Measurements from ENCODE around the gene MAP4K3.

Gene MAP4K3

DNA sequence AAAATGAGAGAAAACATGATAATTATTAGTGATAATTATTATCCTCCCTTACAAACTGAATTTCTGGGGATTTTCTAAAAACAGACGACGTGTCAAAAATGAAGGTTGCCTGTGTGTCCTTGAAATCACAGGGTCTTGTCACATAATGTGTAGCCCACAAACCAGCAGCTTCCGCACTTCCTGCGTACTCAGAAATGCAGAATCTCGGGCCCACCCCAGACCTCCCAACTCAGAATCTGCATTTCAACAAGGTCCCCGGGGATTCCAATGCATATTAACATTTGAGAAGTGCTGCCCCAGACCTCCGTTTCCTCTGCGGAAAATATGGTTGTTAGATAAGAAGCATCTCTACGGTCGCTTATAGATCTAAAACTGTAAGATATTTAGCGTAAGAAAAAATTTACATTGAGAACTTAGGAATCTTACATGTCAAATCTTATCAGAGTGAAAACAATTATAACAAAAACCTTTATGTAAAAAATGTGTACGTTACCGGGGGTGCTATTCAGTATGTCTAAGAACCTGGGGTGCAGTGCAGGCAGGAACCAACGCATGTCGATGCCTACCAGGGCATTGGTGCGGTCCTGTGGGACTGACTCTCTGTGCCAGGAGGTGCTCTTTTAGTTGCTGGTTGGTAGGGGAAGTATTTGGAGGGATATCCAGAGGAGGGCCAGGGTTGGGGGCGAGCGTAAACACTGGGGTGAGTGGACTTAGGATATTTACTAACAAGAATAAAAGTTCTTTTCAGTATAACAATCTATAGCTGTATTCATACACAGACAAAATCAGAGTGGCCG lies 208.5 kb downstream of the MAP4K3 start:
- no peak for ATAC-seq
- TF ChIP-seq GLIS3 (CRISPR knock-in tag; IDR thresholded peaks at IDR 0.05) (no peak), ESRRG (CRISPR knock-in tag; IDR thresholded peaks at IDR 0.05) (no peak), CSDC2 (CRISPR knock-in tag; IDR thresholded peaks at IDR 0.05) (no peak), ARNTL (CRISPR knock-in tag; IDR thresholded peaks at IDR 0.05; ENCODE audit: borderline replicate concordance, low read depth) (no peak), ZNF8 (CRISPR knock-in tag; IDR thresholded peaks at IDR 0.05) (no peak), ZNF70 (CRISPR knock-in tag; IDR thresholded peaks at IDR 0.05) (no peak), TCF4 (CRISPR knock-in tag; IDR thresholded peaks at IDR 0.05; ENCODE audit: borderline replicate concordance) (no peak), RARB (CRISPR knock-in tag; IDR thresholded peaks at IDR 0.05) (no peak), SNAI2 (CRISPR knock-in tag; IDR thresholded peaks at IDR 0.05) (no peak), TOX (CRISPR knock-in tag; IDR thresholded peaks at IDR 0.05; ENCODE audit: borderline replicate concordance) (no peak), ZNF565 (CRISPR knock-in tag; conservative IDR thresholded peaks at IDR 0.05; ENCODE audit: low read depth) (no peak), PPARA (CRISPR knock-in tag; IDR thresholded peaks at IDR 0.05; ENCODE audit: borderline replicate concordance) (no peak)
- TF ChIP-seq, protein P1, sequence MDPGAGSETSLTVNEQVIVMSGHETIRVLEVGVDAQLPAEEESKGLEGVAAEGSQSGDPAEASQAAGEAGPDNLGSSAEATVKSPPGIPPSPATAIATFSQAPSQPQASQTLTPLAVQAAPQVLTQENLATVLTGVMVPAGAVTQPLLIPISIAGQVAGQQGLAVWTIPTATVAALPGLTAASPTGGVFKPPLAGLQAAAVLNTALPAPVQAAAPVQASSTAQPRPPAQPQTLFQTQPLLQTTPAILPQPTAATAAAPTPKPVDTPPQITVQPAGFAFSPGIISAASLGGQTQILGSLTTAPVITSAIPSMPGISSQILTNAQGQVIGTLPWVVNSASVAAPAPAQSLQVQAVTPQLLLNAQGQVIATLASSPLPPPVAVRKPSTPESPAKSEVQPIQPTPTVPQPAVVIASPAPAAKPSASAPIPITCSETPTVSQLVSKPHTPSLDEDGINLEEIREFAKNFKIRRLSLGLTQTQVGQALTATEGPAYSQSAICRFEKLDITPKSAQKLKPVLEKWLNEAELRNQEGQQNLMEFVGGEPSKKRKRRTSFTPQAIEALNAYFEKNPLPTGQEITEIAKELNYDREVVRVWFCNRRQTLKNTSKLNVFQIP (CRISPR knock-in tag; IDR thresholded peaks at IDR 0.05; ENCODE audit: borderline replicate concordance, low read depth), result no peak
- TF ChIP-seq, protein P2, sequence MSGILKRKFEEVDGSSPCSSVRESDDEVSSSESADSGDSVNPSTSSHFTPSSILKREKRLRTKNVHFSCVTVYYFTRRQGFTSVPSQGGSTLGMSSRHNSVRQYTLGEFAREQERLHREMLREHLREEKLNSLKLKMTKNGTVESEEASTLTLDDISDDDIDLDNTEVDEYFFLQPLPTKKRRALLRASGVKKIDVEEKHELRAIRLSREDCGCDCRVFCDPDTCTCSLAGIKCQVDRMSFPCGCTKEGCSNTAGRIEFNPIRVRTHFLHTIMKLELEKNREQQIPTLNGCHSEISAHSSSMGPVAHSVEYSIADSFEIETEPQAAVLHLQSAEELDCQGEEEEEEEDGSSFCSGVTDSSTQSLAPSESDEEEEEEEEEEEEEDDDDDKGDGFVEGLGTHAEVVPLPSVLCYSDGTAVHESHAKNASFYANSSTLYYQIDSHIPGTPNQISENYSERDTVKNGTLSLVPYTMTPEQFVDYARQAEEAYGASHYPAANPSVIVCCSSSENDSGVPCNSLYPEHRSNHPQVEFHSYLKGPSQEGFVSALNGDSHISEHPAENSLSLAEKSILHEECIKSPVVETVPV (CRISPR knock-in tag; IDR thresholded peaks at IDR 0.05), result no peak
- TF ChIP-seq, protein P3, sequence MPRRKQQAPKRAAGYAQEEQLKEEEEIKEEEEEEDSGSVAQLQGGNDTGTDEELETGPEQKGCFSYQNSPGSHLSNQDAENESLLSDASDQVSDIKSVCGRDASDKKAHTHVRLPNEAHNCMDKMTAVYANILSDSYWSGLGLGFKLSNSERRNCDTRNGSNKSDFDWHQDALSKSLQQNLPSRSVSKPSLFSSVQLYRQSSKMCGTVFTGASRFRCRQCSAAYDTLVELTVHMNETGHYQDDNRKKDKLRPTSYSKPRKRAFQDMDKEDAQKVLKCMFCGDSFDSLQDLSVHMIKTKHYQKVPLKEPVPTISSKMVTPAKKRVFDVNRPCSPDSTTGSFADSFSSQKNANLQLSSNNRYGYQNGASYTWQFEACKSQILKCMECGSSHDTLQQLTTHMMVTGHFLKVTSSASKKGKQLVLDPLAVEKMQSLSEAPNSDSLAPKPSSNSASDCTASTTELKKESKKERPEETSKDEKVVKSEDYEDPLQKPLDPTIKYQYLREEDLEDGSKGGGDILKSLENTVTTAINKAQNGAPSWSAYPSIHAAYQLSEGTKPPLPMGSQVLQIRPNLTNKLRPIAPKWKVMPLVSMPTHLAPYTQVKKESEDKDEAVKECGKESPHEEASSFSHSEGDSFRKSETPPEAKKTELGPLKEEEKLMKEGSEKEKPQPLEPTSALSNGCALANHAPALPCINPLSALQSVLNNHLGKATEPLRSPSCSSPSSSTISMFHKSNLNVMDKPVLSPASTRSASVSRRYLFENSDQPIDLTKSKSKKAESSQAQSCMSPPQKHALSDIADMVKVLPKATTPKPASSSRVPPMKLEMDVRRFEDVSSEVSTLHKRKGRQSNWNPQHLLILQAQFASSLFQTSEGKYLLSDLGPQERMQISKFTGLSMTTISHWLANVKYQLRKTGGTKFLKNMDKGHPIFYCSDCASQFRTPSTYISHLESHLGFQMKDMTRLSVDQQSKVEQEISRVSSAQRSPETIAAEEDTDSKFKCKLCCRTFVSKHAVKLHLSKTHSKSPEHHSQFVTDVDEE (CRISPR knock-in tag; IDR thresholded peaks at IDR 0.05), result no peak

DNA sequence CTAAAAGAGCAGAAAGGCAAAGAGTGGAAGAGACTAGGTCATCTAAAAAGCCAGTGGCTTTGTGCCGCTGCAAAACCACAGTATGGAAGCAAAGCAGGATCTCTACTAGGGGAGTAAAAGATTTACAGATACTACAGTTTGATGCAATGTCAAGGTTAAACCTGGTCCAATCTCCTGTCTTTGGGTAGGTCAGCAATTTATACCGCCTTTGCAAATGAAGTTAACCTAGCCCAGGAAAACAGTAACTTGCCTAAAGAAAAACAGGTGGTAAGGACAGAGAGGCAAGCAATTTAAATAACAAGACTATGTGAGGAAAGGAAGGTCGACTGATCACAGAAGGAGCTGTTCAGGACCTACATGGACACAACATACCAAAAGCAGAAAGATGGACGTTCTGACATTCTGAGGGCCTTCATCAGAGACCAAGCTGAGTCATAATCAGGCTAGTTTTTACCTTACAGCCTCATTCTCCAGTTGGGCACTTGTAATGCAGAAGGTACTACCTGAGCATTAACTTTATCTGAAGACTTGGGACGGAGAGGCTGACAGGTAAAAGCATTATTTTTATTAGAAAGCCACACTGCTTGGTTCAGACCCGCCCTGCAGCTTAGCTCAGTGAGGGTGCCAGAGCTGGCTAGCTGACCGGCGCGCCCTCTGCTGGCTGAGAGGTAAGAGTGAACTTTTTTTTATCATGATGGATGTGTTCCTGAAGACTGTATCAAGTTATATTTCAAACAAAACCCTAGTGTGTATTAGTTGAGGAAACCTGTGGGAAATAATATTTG lies 209.3 kb downstream of the MAP4K3 start:
- peak; percentile 89 for ATAC-seq
- TF ChIP-seq ZC3H10 (CRISPR knock-in tag; IDR thresholded peaks at IDR 0.05) (no peak), GLIS3 (CRISPR knock-in tag; IDR thresholded peaks at IDR 0.05) (no peak)
- TF ChIP-seq, protein P2 (CRISPR knock-in tag; IDR thresholded peaks at IDR 0.05), result no peak

DNA sequence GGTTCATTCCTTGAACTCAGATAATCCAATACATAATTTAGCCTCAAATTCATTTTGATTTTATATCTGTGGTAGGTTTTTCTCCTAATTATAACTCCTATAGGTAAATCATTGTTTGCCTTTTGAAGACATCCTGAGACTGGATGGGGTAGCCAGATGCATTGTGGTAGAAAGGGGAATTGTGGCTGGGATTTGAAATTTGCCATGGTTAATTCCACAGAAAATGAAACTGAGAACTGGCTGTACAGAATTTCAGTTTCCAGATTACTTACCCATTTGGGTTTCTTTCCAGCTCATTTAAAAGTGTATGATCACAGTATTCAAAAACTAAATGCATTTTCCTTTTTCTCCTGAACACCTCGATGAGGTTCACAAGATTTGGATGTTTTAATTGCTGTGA lies 211.5 kb downstream of the MAP4K3 start:
- no peak for ATAC-seq

More for the DNA sequence above, 211.5 kb downstream of the MAP4K3 start:
- TF ChIP-seq PPARA (CRISPR knock-in tag; IDR thresholded peaks at IDR 0.05; ENCODE audit: borderline replicate concordance), result no peak
- TF ChIP-seq ARNTL (CRISPR knock-in tag; IDR thresholded peaks at IDR 0.05; ENCODE audit: borderline replicate concordance, low read depth), result no peak
- no peak for TF ChIP-seq ZNF565 (CRISPR knock-in tag; conservative IDR thresholded peaks at IDR 0.05; ENCODE audit: low read depth)
- no peak for TF ChIP-seq ZNF8 (CRISPR knock-in tag; IDR thresholded peaks at IDR 0.05)
- no peak for TF ChIP-seq ESRRG (CRISPR knock-in tag; IDR thresholded peaks at IDR 0.05)
- TF ChIP-seq ZFP30 (CRISPR knock-in tag; IDR thresholded peaks at IDR 0.05), result no peak
- no peak for TF ChIP-seq BACH2 (CRISPR knock-in tag; IDR thresholded peaks at IDR 0.05; ENCODE audit: borderline replicate concordance)
- TF ChIP-seq, protein P4, sequence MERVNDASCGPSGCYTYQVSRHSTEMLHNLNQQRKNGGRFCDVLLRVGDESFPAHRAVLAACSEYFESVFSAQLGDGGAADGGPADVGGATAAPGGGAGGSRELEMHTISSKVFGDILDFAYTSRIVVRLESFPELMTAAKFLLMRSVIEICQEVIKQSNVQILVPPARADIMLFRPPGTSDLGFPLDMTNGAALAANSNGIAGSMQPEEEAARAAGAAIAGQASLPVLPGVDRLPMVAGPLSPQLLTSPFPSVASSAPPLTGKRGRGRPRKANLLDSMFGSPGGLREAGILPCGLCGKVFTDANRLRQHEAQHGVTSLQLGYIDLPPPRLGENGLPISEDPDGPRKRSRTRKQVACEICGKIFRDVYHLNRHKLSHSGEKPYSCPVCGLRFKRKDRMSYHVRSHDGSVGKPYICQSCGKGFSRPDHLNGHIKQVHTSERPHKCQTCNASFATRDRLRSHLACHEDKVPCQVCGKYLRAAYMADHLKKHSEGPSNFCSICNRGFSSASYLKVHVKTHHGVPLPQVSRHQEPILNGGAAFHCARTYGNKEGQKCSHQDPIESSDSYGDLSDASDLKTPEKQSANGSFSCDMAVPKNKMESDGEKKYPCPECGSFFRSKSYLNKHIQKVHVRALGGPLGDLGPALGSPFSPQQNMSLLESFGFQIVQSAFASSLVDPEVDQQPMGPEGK (CRISPR knock-in tag; IDR thresholded peaks at IDR 0.05; ENCODE audit: borderline replicate concordance), result no peak
- TF ChIP-seq SNAI2 (CRISPR knock-in tag; IDR thresholded peaks at IDR 0.05), result no peak
- TF ChIP-seq, protein P1 (CRISPR knock-in tag; IDR thresholded peaks at IDR 0.05; ENCODE audit: borderline replicate concordance, low read depth), result no peak
- TF ChIP-seq RARB (CRISPR knock-in tag; IDR thresholded peaks at IDR 0.05), result no peak
- no peak for TF ChIP-seq TCF4 (CRISPR knock-in tag; IDR thresholded peaks at IDR 0.05; ENCODE audit: borderline replicate concordance)
- TF ChIP-seq TOX (CRISPR knock-in tag; IDR thresholded peaks at IDR 0.05; ENCODE audit: borderline replicate concordance), result no peak
- TF ChIP-seq ISL1 (CRISPR knock-in tag; IDR thresholded peaks at IDR 0.05), result no peak
- TF ChIP-seq, protein P5, sequence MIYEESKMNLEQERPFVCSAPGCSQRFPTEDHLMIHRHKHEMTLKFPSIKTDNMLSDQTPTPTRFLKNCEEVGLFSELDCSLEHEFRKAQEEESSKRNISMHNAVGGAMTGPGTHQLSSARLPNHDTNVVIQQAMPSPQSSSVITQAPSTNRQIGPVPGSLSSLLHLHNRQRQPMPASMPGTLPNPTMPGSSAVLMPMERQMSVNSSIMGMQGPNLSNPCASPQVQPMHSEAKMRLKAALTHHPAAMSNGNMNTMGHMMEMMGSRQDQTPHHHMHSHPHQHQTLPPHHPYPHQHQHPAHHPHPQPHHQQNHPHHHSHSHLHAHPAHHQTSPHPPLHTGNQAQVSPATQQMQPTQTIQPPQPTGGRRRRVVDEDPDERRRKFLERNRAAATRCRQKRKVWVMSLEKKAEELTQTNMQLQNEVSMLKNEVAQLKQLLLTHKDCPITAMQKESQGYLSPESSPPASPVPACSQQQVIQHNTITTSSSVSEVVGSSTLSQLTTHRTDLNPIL (CRISPR knock-in tag; IDR thresholded peaks at IDR 0.05; ENCODE audit: low read depth), result no peak
